PC-3 (cell line): Measurements from ENCODE around the gene ZNF837. TPM values are rescaled to one million over a fixed set of nuclear protein-coding genes. Genes with fewer than 3 reads are reported as not detected.
A peak's percentile ranks its signal among the peaks of the same experiment; 100 is the strongest.

Experiments used
- ATAC-seq: fragments of 200-7000 bp; cut with Tn5 transposase; 2 replicates; pipeline ENCODE4 v1.9.1; 2020; ENCODE audit warnings: mild to moderate bottlenecking, moderate library complexity
- BruUV-seq: library from RNA; stranded (reverse); fragments of 400-500 nt; replicated peaks from 2 replicates; lab custom pipeline; 2021; lab: Mats Ljungman, UMichigan
- CTCF ChIA-PET: fragments of 300-600 bp; sonication (Branson Sonifier 250); formaldehyde crosslinking; loops from one replicate; lab custom pipeline; 2022; ENCODE audit warnings: antibody characterized with exemption; lab: Charles Lee
- POLR2A ChIA-PET: fragments of 300-600 bp; sonication (Branson Sonifier 250); formaldehyde crosslinking; loops from one replicate; lab custom pipeline; 2022; ENCODE audit warnings: antibody characterized with exemption; ENCODE audit not compliant: unreplicated experiment; lab: Charles Lee
- DNase-seq: peaks from one replicate; pipeline ENCODE4 v3.0.0-alpha.2; 2015
- H2AFZ ChIP-seq: fragments of 300-600 bp; sonication (generic); 2 replicates; pipeline ENCODE4 v1.6.0; 2016; ENCODE audit warnings: antibody characterized with exemption, low read length
- H3F3A ChIP-seq: fragments of 300-600 bp; sonication (generic); one replicate; pipeline ENCODE4 v1.6.0; 2017; ENCODE audit warnings: antibody characterized with exemption, low read length, control low read depth, mild to moderate bottlenecking; ENCODE audit not compliant: unreplicated experiment
- H3K27ac ChIP-seq: fragments of 300-600 bp; sonication (generic); 2 replicates; pipeline ENCODE4 v1.5.1; 2016; ENCODE audit warnings: mild to moderate bottlenecking, low read length
- H3K27me3 ChIP-seq: fragments of 300-600 bp; sonication (generic); 2 replicates; pipeline ENCODE4 v1.6.1; 2016; ENCODE audit warnings: low read length, mixed read lengths
- H3K36me3 ChIP-seq: fragments of 300-600 bp; sonication (generic); 2 replicates; pipeline ENCODE4 v1.6.1; 2016; ENCODE audit warnings: low read depth, mixed run types, low read length, mixed read lengths
- H3K4me1 ChIP-seq: fragments of 300-600 bp; sonication (generic); 2 replicates; pipeline ENCODE4 v1.5.1; 2016; ENCODE audit warnings: low read length; ENCODE audit not compliant: insufficient read depth
- H3K4me2 ChIP-seq: fragments of 300-600 bp; sonication (generic); 2 replicates; pipeline ENCODE4 v1.6.0; 2016; ENCODE audit warnings: low read length
- H3K4me3 ChIP-seq: fragments of 300-600 bp; sonication (generic); 2 replicates; pipeline ENCODE4 v1.5.1; 2016; ENCODE audit warnings: mild to moderate bottlenecking, low read length, mixed read lengths
- H3K79me2 ChIP-seq: fragments of 300-600 bp; sonication (generic); 2 replicates; pipeline ENCODE4 v1.6.1; 2017; ENCODE audit warnings: low read length, mixed read lengths
- H3K9ac ChIP-seq: fragments of 300-600 bp; sonication (generic); 2 replicates; pipeline ENCODE4 v1.6.0; 2016; ENCODE audit warnings: mild to moderate bottlenecking, low read length
- H3K9me2 ChIP-seq: fragments of 300-600 bp; sonication (generic); replicated peaks from 2 replicates; pipeline ENCODE4 v1.6.1; 2016; ENCODE audit warnings: mixed run types, low read length, mixed read lengths
- H3K9me3 ChIP-seq: fragments of 300-600 bp; sonication (generic); 2 replicates; pipeline ENCODE4 v1.6.1; 2016; ENCODE audit warnings: low read length, mixed read lengths
- H4K20me1 ChIP-seq: fragments of 300-600 bp; sonication (generic); 2 replicates; pipeline ENCODE4 v1.6.1; 2016; ENCODE audit warnings: low read length, mixed read lengths
- CTCF ChIP-seq: fragments of 300-600 bp; sonication (generic); conservative IDR thresholded peaks from 2 replicates; pipeline ENCODE4 v1.5.1; 2017; ENCODE audit warnings: antibody characterized with exemption, low read depth, mild to moderate bottlenecking, low read length
- EZH2 ChIP-seq: fragments of 300-600 bp; sonication (generic); IDR thresholded peaks from one replicate; pipeline ENCODE4 v1.6.1; 2017; ENCODE audit warnings: antibody characterized with exemption, mild to moderate bottlenecking, low read length; ENCODE audit not compliant: unreplicated experiment
- EZH2phosphoT487 ChIP-seq: fragments of 300-600 bp; sonication (generic); IDR thresholded peaks from 2 replicates; pipeline ENCODE4 v1.6.1; 2018; ENCODE audit warnings: mild to moderate bottlenecking, antibody characterized with exemption, low read length, borderline replicate concordance
- intact Hi-C: fragments of 100-400 bp; cut with micrococcal nuclease; formaldehyde crosslinking; loops from 2 replicates; pipeline ENCODE4 v1.9.0; 2023
- total RNA-seq: library from RNA; depleted of rRNA; stranded (reverse); fragments of >200 nt; gene quantifications from 2 replicates; pipeline ENCODE4 v1.2.3, GENCODE V29; 2014

Gene ZNF837
- total RNA-seq, 1 experiment from 2014 or later = 9.5 TPM

DNA sequence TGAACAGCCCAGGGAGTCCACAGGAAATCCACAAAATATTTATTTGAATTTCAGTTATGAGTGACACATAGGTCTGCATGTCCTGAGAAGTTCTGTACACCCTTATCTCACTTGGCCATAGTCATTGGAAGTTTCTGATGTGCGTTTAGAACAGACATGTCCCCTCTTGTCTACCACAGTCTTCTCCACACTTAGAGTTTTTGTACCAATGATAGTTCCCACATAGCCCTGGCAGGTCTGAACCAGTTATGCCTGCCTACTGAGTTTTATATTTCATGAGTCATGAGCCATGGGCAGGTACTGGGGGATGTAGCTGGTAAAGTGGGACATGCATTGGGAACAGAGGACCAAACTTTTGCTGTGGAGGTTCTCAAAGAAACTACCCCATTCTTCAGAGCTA, 47.8 kb upstream of the ZNF837 start:
- Histone ChIP-seq H3K4me1 (no peaks in the 10 kb centered on the region), H3K36me3 (peaks cover 18% of the 10 kb centered on the region), H4K20me1 (no peaks in the 10 kb centered on the region), H3K9me2 (no peaks in the 10 kb centered on the region), H3F3A (no peaks in the 10 kb centered on the region), H3K79me2 (no peaks in the 10 kb centered on the region), H3K9ac (no peak overlapping the region), H3K4me2 (no peak overlapping the region), H3K27ac (no peak overlapping the region), H2AFZ (no peak overlapping the region), H3K4me3 (no peak overlapping the region), H3K27me3 (no peaks in the 10 kb centered on the region), H3K9me3 (peaks cover 9% of the 10 kb centered on the region)
- no TSS peak for BruUV-seq
- intact Hi-C loops = no loop called here
- ChIA-PET POLR2A (no interaction called here), CTCF (no interaction called here)
- DNase-seq (no peak), ATAC-seq (no peak)
- TF ChIP-seq EZH2 = no peak
- TF ChIP-seq EZH2phosphoT487 = no peak
- TF ChIP-seq CTCF = no peak

DNA sequence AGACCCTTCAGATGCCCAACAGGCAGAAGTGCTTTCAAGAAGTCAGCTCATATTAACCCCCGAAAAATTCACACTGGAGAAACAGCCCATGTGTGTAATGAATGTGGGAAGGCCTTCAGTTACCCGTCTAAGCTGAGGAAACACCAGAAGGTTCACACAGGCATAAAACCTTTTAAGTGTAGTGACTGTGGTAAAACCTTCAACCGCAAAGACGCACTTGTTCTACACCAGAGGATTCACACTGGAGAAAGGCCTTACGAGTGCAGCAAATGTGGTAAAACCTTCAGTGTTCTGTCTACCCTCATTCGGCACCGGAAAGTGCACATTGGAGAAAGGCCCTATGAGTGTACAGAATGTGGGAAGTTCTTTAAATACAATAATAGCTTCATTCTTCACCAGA, 36.2 kb upstream of the ZNF837 start:
- DNase-seq (no peak), ATAC-seq (no peak)
- Histone ChIP-seq H3K27me3 (no peaks in the 10 kb centered on the region), H2AFZ (no peak overlapping the region), H3K79me2 (no peaks in the 10 kb centered on the region), H3K9ac (no peak overlapping the region), H3K9me2 (no peaks in the 10 kb centered on the region), H3K36me3 (peaks cover 41% of the 10 kb centered on the region), H3K4me1 (no peaks in the 10 kb centered on the region), H4K20me1 (no peaks in the 10 kb centered on the region), H3F3A (no peaks in the 10 kb centered on the region), H3K27ac (no peak overlapping the region), H3K4me2 (no peak overlapping the region), H3K4me3 (no peak overlapping the region), H3K9me3 (no peaks in the 10 kb centered on the region)
- intact Hi-C loops = no loop called here
- CTCF ChIA-PET = no interaction called here
- POLR2A ChIA-PET = no interaction called here
- TF ChIP-seq EZH2phosphoT487 (no peak), EZH2 (no peak), CTCF (no peak)
- BruUV-seq = TSS peak; percentile 25

DNA sequence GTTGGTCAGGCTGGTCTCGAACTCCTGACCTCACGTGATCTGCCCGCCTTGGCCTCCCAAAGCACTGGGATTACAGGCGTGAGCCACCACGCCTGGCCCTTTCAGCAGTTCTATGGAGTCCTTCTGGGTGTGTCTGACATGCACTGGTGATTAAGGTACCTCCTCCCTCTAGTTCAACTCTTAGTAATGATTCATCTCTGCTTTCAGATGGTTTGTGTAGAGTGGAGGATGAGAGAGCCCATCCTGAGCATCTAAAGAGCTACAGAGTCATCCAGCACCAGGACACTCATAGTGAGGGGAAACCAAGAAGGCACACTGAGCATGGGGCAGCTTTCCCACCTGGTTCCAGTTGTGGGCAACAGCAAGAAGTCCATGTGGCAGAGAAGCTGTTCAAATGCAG, 35.8 kb upstream of the ZNF837 start:
- ChIA-PET POLR2A (no interaction called here), CTCF (no interaction called here)
- Histone ChIP-seq H3K79me2 (no peaks in the 10 kb centered on the region), H2AFZ (no peak overlapping the region), H3K9ac (no peak overlapping the region), H3K4me2 (no peak overlapping the region), H3K4me1 (no peaks in the 10 kb centered on the region), H3K9me3 (no peaks in the 10 kb centered on the region), H3K36me3 (peaks cover 41% of the 10 kb centered on the region), H3K27ac (no peak overlapping the region), H4K20me1 (no peaks in the 10 kb centered on the region), H3K4me3 (no peak overlapping the region), H3K27me3 (no peaks in the 10 kb centered on the region), H3K9me2 (no peaks in the 10 kb centered on the region), H3F3A (no peaks in the 10 kb centered on the region)
- ATAC-seq (no peak), DNase-seq (no peak)
- no TSS peak for BruUV-seq
- TF ChIP-seq EZH2 (no peak), CTCF (no peak), EZH2phosphoT487 (no peak)
- intact Hi-C loops = no loop called here
